Activated T-cell treated with anti-CD3 and anti-CD28 coated beads, Interleukin-2, amount 50 U/mL, for 24 hours (primary cell): ENCODE data around the gene GJE1.
"Not testable (repeated sequence)": the region's sequence is repeated elsewhere in the genome, so short reads cannot be mapped to it uniquely, and the experiment has no call there.

Source experiments
- DNase-seq: peaks from one replicate; pipeline ENCODE4 v3.0.0-alpha.2; 2020
- H3K27ac Mint-ChIP-seq: 2 replicates; pipeline ENCODE4 v1.8.0; 2020; ENCODE audit warnings: mild to moderate bottlenecking, mixed read lengths
- H3K27me3 Mint-ChIP-seq: 2 replicates; pipeline ENCODE4 v1.8.0; 2020; ENCODE audit warnings: mixed read lengths
- H3K36me3 Mint-ChIP-seq: 2 replicates; pipeline ENCODE4 v1.8.0; 2020; ENCODE audit warnings: low read depth, mixed read lengths
- H3K4me1 Mint-ChIP-seq: 2 replicates; pipeline ENCODE4 v1.8.0; 2020; ENCODE audit warnings: low read depth, mixed read lengths
- H3K4me3 Mint-ChIP-seq: 2 replicates; pipeline ENCODE4 v1.8.0; 2020; ENCODE audit warnings: mild to moderate bottlenecking, moderate library complexity, mixed read lengths
- H3K9me3 Mint-ChIP-seq: 2 replicates; pipeline ENCODE4 v1.8.0; 2020; ENCODE audit warnings: mixed read lengths

GJE1 gene

GRCh38 chr6:142152746-142153145 is 20.0 kb downstream of the GJE1 start:
- Mint-ChIP-seq H3K9me3 (no peaks in the 10 kb centered on the region), H3K27ac (peak overlapping the region; percentile 28), H3K4me1 (peaks cover 80% of the 10 kb centered on the region), H3K36me3 (peaks cover 45% of the 10 kb centered on the region), H3K27me3 (no peaks in the 10 kb centered on the region), H3K4me3 (no peak overlapping the region)
- no peak for DNase-seq

GRCh38 chr6:142153196-142153595 is 20.5 kb downstream of the GJE1 start:
- peak overlapping the region; percentile 28 for H3K27ac Mint-ChIP-seq
- H3K27me3 Mint-ChIP-seq = no peaks in the 10 kb centered on the region
- no peaks in the 10 kb centered on the region for H3K9me3 Mint-ChIP-seq
- no peak overlapping the region for H3K4me3 Mint-ChIP-seq
- peaks cover 42% of the 10 kb centered on the region for H3K36me3 Mint-ChIP-seq
- no peak for DNase-seq
- H3K4me1 Mint-ChIP-seq = peaks cover 79% of the 10 kb centered on the region

GRCh38 chr6:142154336-142154735 is 21.6 kb downstream of the GJE1 start:
- Mint-ChIP-seq H3K27me3 (no peaks in the 10 kb centered on the region), H3K4me1 (peaks cover 70% of the 10 kb centered on the region), H3K9me3 (no peaks in the 10 kb centered on the region), H3K27ac (no peak overlapping the region), H3K4me3 (no peak overlapping the region), H3K36me3 (peaks cover 35% of the 10 kb centered on the region)
- no peak for DNase-seq

GRCh38 chr6:142155091-142155490 is 22.4 kb downstream of the GJE1 start:
- no peaks in the 10 kb centered on the region for H3K9me3 Mint-ChIP-seq
- H3K4me1 Mint-ChIP-seq = peaks cover 68% of the 10 kb centered on the region
- H3K27ac Mint-ChIP-seq = no peak overlapping the region

GRCh38 chr6:142155895-142156757 is 23.4 kb downstream of the GJE1 start:
- Mint-ChIP-seq H3K4me3 (no peak overlapping the region), H3K4me1 (peaks cover 64% of the 10 kb centered on the region), H3K9me3 (no peaks in the 10 kb centered on the region), H3K27ac (peak overlapping the region; percentile 45), H3K36me3 (peaks cover 27% of the 10 kb centered on the region), H3K27me3 (no peaks in the 10 kb centered on the region)
- DNase-seq = no peak

More at GRCh38 chr6:142155091-142155490, 22.4 kb downstream of the GJE1 start:
- no peak for DNase-seq
- Mint-ChIP-seq H3K4me3 (no peak overlapping the region), H3K36me3 (peaks cover 33% of the 10 kb centered on the region), H3K27me3 (no peaks in the 10 kb centered on the region)

GRCh38 chr6:142156758-142157068 is 24.0 kb downstream of the GJE1 start:
- H3K4me1 Mint-ChIP-seq = peaks cover 62% of the 10 kb centered on the region
- H3K4me3 Mint-ChIP-seq, H3K27ac Mint-ChIP-seq, DNase-seq, H3K9me3 Mint-ChIP-seq, H3K27me3 Mint-ChIP-seq: not testable (repeated sequence)
- H3K36me3 Mint-ChIP-seq = peaks cover 21% of the 10 kb centered on the region

GRCh38 chr6:142162780-142163179 is 30.1 kb downstream of the GJE1 start:
- DNase-seq = no peak
- Mint-ChIP-seq H3K27me3 (no peaks in the 10 kb centered on the region), H3K4me3 (no peak overlapping the region), H3K27ac (no peak overlapping the region), H3K36me3 (peaks cover 31% of the 10 kb centered on the region), H3K9me3 (no peaks in the 10 kb centered on the region), H3K4me1 (peaks cover 37% of the 10 kb centered on the region)

GRCh38 chr6:142165227-142165626 is 32.5 kb downstream of the GJE1 start:
- peaks cover 28% of the 10 kb centered on the region for H3K4me1 Mint-ChIP-seq
- H3K9me3 Mint-ChIP-seq = no peaks in the 10 kb centered on the region
- no peaks in the 10 kb centered on the region for H3K27me3 Mint-ChIP-seq
- H3K36me3 Mint-ChIP-seq = peaks cover 43% of the 10 kb centered on the region
- DNase-seq = no peak
- H3K27ac Mint-ChIP-seq = peak overlapping the region; percentile 32
- no peak overlapping the region for H3K4me3 Mint-ChIP-seq

GRCh38 chr6:142167071-142167470 is 34.3 kb downstream of the GJE1 start:
- Mint-ChIP-seq H3K27me3 (no peaks in the 10 kb centered on the region), H3K4me1 (peaks cover 18% of the 10 kb centered on the region), H3K36me3 (peaks cover 54% of the 10 kb centered on the region), H3K9me3 (no peaks in the 10 kb centered on the region), H3K4me3 (no peak overlapping the region), H3K27ac (no peak overlapping the region)
- no peak for DNase-seq

- H3K4me3 Mint-ChIP-seq = no peak overlapping the region
- no peak for DNase-seq
- H3K27ac Mint-ChIP-seq = peak overlapping the region; percentile 64
- H3K27me3 Mint-ChIP-seq = no peaks in the 10 kb centered on the region
- peaks cover 59% of the 10 kb centered on the region for H3K36me3 Mint-ChIP-seq
- H3K9me3 Mint-ChIP-seq = no peaks in the 10 kb centered on the region
- peaks cover 14% of the 10 kb centered on the region for H3K4me1 Mint-ChIP-seq
Observed at GRCh38 chr6:142167486-142167885, 34.8 kb downstream of the GJE1 start.

- Mint-ChIP-seq H3K36me3 (peaks cover 89% of the 10 kb centered on the region), H3K4me1 (no peaks in the 10 kb centered on the region), H3K27ac (no peak overlapping the region), H3K27me3 (no peaks in the 10 kb centered on the region), H3K9me3 (peaks cover 7% of the 10 kb centered on the region), H3K4me3 (no peak overlapping the region)
- DNase-seq = no peak
Observed at GRCh38 chr6:142171351-142171750, 38.6 kb downstream of the GJE1 start.

- H3K4me1 Mint-ChIP-seq = no peaks in the 10 kb centered on the region
- peaks cover 15% of the 10 kb centered on the region for H3K9me3 Mint-ChIP-seq
- peaks cover 89% of the 10 kb centered on the region for H3K36me3 Mint-ChIP-seq
- H3K27ac Mint-ChIP-seq = peak overlapping the region; percentile 20
- no peaks in the 10 kb centered on the region for H3K27me3 Mint-ChIP-seq
- H3K4me3 Mint-ChIP-seq = no peak overlapping the region
- no peak for DNase-seq
Observed at GRCh38 chr6:142172758-142173157, 40.0 kb downstream of the GJE1 start.

- DNase-seq = no peak
- Mint-ChIP-seq H3K9me3 (peaks cover 18% of the 10 kb centered on the region), H3K36me3 (peaks cover 87% of the 10 kb centered on the region)
Observed at GRCh38 chr6:142173980-142174379, 41.3 kb downstream of the GJE1 start.

GRCh38 chr6:142174703-142175102 is 42.0 kb downstream of the GJE1 start:
- H3K27me3 Mint-ChIP-seq = no peaks in the 10 kb centered on the region
- H3K4me1 Mint-ChIP-seq = no peaks in the 10 kb centered on the region
- H3K9me3 Mint-ChIP-seq = peaks cover 18% of the 10 kb centered on the region
- H3K36me3 Mint-ChIP-seq = peaks cover 93% of the 10 kb centered on the region
- H3K27ac Mint-ChIP-seq = no peak overlapping the region
- DNase-seq = no peak
- no peak overlapping the region for H3K4me3 Mint-ChIP-seq

More at GRCh38 chr6:142173980-142174379, 41.3 kb downstream of the GJE1 start:
- no peak overlapping the region for H3K4me3 Mint-ChIP-seq
- H3K27ac Mint-ChIP-seq = no peak overlapping the region
- H3K27me3 Mint-ChIP-seq = no peaks in the 10 kb centered on the region
- no peaks in the 10 kb centered on the region for H3K4me1 Mint-ChIP-seq

- DNase-seq = no peak
Observed at GRCh38 chr6:142178129-142178528, 45.4 kb downstream of the GJE1 start.

More at GRCh38 chr6:142178129-142178528, 45.4 kb downstream of the GJE1 start:
- Mint-ChIP-seq H3K4me3 (no peak overlapping the region), H3K36me3 (peaks cover 79% of the 10 kb centered on the region), H3K4me1 (peaks cover 6% of the 10 kb centered on the region), H3K27me3 (no peaks in the 10 kb centered on the region), H3K27ac (no peak overlapping the region), H3K9me3 (peaks cover 18% of the 10 kb centered on the region)
